Activated CD8-positive, alpha-beta T cell treated with anti-CD3 and anti-CD28 coated beads for 36 hours (primary cell): ENCODE results near the gene ACTN3. TPM values are rescaled to one million over a fixed set of nuclear protein-coding genes. Genes with fewer than 3 reads are reported as not detected.
"Not testable (repeated sequence)": the region's sequence is repeated elsewhere in the genome, so short reads cannot be mapped to it uniquely, and the experiment has no call there.

Experiments used
- ATAC-seq: fragments of 200-7000 bp; cut with Tn5 transposase; one replicate; pipeline ENCODE4 v1.10.0; 2021; ENCODE audit warnings: mild to moderate bottlenecking, moderate library complexity
- CTCF ChIA-PET: fragments of 350-600 bp; sonication (Branson Sonifier 250); formaldehyde crosslinking; loops from one replicate; lab custom pipeline; 2021; ENCODE audit warnings: antibody characterized with exemption; lab: Charles Lee
- POLR2A ChIA-PET: fragments of 350-600 bp; sonication (Branson Sonifier 250); formaldehyde crosslinking; loops from one replicate; lab custom pipeline; 2021; ENCODE audit warnings: antibody characterized with exemption; lab: Charles Lee
- DNase-seq: peaks from one replicate; pipeline ENCODE4 v3.0.0-alpha.2; 2020
- H3K27ac Mint-ChIP-seq: one replicate; pipeline ENCODE4 v1.8.0; 2021; ENCODE audit warnings: mild to moderate bottlenecking, mixed read lengths
- H3K27me3 Mint-ChIP-seq: one replicate; pipeline ENCODE4 v1.8.0; 2021; ENCODE audit warnings: mixed read lengths
- H3K36me3 Mint-ChIP-seq: one replicate; pipeline ENCODE4 v1.8.0; 2021; ENCODE audit warnings: low read depth, mixed read lengths
- H3K4me1 Mint-ChIP-seq: one replicate; pipeline ENCODE4 v1.8.0; 2021; ENCODE audit warnings: low read depth, mixed read lengths
- H3K4me3 Mint-ChIP-seq: one replicate; pipeline ENCODE4 v1.8.0; 2021; ENCODE audit warnings: mild to moderate bottlenecking, moderate library complexity, mixed read lengths
- H3K9me3 Mint-ChIP-seq: one replicate; pipeline ENCODE4 v1.8.0; 2021; ENCODE audit warnings: mixed read lengths
- intact Hi-C: fragments of 100-400 bp; cut with micrococcal nuclease; formaldehyde crosslinking; loops from one replicate; pipeline ENCODE4 v1.10.0; 2022
- total RNA-seq, 2 experiments: library from RNA; stranded (reverse); gene quantifications; one replicate each; pipeline ENCODE4 v1.2.3, GENCODE V29; 2021
- TF ChIP-seq, protein P1 (sequence below): fragments of 200-600 bp; IDR thresholded peaks from one replicate; pipeline ENCODE4 v1.8.0; 2022; ENCODE audit warnings: antibody characterized with exemption, mild to moderate bottlenecking

Gene ACTN3
- total RNA-seq, 2 experiments from 2014 or later = 0.14 TPM; not detected in 1

- intact Hi-C loops = no loop called here
- no peaks in the 10 kb centered on the region for H3K4me1 Mint-ChIP-seq
- ChIA-PET POLR2A (no interaction called here), CTCF (interaction anchor here (1.3 kb wide), 1 partner anchor 25 kb away, joined by 4 read pairs; no protein-coding TSS in a partner anchor)
- H3K27ac Mint-ChIP-seq = no peak overlapping the region
- ATAC-seq = no peak
- no peaks in the 10 kb centered on the region for H3K9me3 Mint-ChIP-seq
- TF ChIP-seq, protein P1, sequence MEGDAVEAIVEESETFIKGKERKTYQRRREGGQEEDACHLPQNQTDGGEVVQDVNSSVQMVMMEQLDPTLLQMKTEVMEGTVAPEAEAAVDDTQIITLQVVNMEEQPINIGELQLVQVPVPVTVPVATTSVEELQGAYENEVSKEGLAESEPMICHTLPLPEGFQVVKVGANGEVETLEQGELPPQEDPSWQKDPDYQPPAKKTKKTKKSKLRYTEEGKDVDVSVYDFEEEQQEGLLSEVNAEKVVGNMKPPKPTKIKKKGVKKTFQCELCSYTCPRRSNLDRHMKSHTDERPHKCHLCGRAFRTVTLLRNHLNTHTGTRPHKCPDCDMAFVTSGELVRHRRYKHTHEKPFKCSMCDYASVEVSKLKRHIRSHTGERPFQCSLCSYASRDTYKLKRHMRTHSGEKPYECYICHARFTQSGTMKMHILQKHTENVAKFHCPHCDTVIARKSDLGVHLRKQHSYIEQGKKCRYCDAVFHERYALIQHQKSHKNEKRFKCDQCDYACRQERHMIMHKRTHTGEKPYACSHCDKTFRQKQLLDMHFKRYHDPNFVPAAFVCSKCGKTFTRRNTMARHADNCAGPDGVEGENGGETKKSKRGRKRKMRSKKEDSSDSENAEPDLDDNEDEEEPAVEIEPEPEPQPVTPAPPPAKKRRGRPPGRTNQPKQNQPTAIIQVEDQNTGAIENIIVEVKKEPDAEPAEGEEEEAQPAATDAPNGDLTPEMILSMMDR = no peak
- DNase-seq = no peak
- H3K4me3 Mint-ChIP-seq = no peak overlapping the region
- H3K27me3 Mint-ChIP-seq = no peaks in the 10 kb centered on the region
- H3K36me3 Mint-ChIP-seq = peaks cover 3% of the 10 kb centered on the region
Measured at GRCh38 chr11:66604155-66604554, 57.5 kb downstream of the ACTN3 start.

DNA sequence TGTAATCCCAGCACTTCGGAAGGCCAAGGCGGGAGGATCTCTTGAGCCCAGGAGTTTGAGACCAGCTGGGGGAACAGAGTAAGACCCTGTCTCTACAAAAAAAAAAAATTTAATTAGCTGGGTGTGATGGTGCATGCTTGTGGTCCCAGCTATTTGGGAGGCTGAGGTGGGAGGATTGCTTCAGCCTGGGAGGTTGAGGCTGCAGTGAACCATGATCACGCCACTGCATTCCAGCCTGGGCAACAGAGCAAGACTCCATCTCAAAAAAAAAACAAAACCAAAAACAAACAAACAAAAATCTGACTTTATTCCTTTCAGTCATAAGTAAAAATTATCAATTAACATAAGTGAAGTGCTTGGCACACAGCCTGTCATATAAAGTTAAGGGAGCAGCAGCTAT lies 59.9 kb downstream of the ACTN3 start:
- DNase-seq, ATAC-seq, H3K27me3 Mint-ChIP-seq, intact Hi-C loops, H3K36me3 Mint-ChIP-seq, H3K27ac Mint-ChIP-seq, H3K4me3 Mint-ChIP-seq, H3K4me1 Mint-ChIP-seq, H3K9me3 Mint-ChIP-seq: not testable (repeated sequence)
- CTCF ChIA-PET = interaction anchor here (0.7 kb wide), 1 partner anchor 31 kb away, joined by 3 read pairs; no protein-coding TSS in a partner anchor
- POLR2A ChIA-PET = interaction anchor here (0.6 to 5.2 kb wide), 2 partner anchors 10 to 38 kb away, joined by 3 to 24 read pairs; partner anchors contain the start of gene RBM14

- intact Hi-C loops = no loop called here
- ATAC-seq (no peak), DNase-seq (no peak)
- peaks cover 5% of the 10 kb centered on the region for H3K4me1 Mint-ChIP-seq
- H3K9me3 Mint-ChIP-seq = no peaks in the 10 kb centered on the region
- H3K27ac Mint-ChIP-seq = no peak overlapping the region
- no peak overlapping the region for H3K4me3 Mint-ChIP-seq
- TF ChIP-seq, protein P1 = no peak
- peaks cover 2% of the 10 kb centered on the region for H3K36me3 Mint-ChIP-seq
- CTCF ChIA-PET = interaction anchor here (0.7 kb wide), 1 partner anchor 31 kb away, joined by 3 read pairs; no protein-coding TSS in a partner anchor
- POLR2A ChIA-PET = interaction anchor here (0.6 to 5.2 kb wide), 2 partner anchors 10 to 38 kb away, joined by 3 to 24 read pairs; partner anchors contain the start of gene RBM14
- H3K27me3 Mint-ChIP-seq = no peaks in the 10 kb centered on the region
Measured at GRCh38 chr11:66607126-66607834, 60.6 kb downstream of the ACTN3 start.

DNA sequence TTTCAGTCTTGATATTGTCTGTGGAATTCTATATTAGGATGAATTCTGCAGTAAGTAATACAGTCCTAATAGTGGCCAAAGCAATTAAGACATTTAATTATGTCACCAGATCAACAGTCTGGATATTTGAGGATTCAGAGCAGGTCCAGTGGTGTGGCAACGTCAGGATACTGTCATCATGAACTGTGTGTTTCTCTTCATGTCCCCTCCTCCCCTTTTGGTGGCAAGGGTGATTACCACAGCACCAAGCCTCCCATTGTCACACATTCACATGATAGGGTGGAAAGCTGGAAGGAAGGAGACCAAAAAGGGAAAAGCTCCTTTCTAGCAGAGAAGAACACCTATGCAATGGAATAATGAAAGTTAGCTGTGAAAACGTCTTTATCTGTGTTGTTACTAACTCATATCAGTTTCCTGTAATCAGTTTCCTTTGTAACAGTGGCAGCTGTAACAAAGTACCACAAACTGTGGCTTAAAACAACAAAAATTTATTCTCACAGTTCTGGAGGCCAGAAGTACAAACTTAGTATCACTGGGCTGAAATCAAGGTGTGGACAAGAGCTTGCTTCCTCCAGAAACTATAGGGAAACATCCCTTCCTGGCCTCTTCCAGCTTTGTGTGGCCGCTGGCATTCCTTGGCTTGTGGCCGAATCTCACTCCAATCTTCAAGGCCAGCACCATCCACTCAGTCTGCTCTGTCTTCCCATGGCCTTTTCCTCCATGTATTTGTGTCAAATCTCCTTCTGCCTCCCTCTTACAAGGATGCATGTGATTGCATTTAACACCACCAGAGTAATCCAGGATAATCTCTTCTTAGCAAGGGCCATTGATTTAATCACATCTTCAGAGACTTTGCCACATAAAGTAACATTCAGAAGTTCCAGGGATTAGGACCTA lies 63.3 kb downstream of the ACTN3 start:
- ChIA-PET CTCF (interaction anchor here (1.0 kb wide), 1 partner anchor 17 kb away, joined by 3 read pairs; the partner anchor contains the start of genes CCDC87 and CCS), POLR2A (interaction anchor here (0.9 to 5.2 kb wide), 2 partner anchors 7 to 14 kb away, joined by 4 to 24 read pairs; partner anchors contain the start of gene RBM14)
- peak; percentile 24 for ATAC-seq
- Mint-ChIP-seq H3K4me1 (peaks cover 5% of the 10 kb centered on the region), H3K9me3 (no peaks in the 10 kb centered on the region), H3K27me3 (no peaks in the 10 kb centered on the region), H3K4me3 (no peak overlapping the region), H3K36me3 (no peaks in the 10 kb centered on the region), H3K27ac (peak overlapping the region; percentile 1)
- no peak for DNase-seq
- intact Hi-C loops = no loop called here
- TF ChIP-seq, protein P1 = no peak

DNA sequence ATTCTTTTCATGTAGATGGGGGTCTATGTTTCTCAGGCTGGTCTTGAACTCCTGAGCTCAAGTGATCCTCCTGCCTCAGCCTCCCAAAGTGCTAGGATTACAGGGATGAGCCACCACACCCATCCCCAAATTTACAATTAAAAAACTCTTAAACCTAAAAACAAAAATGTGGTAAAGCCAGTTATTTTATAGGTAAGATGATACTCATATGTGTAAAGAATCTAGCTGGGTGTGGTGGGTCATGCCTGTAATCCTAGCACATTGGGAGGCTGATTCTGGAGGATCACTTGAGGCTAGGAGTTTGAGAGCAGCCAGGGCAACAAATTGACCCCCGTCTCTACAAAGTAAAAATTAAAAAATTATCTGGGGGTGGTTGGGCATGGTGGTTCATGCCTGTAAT lies 65.8 kb downstream of the ACTN3 start:
- CTCF ChIA-PET = no interaction called here
- ATAC-seq (no peak), DNase-seq (no peak)
- H3K4me1 Mint-ChIP-seq = peaks cover 10% of the 10 kb centered on the region
- H3K9me3 Mint-ChIP-seq = no peaks in the 10 kb centered on the region
- POLR2A ChIA-PET = interaction anchor here (0.7 to 1.8 kb wide), 5 partner anchors 11 to 33 kb away, joined by 3 to 8 read pairs (median 4); no protein-coding TSS in a partner anchor
- H3K27ac Mint-ChIP-seq = no peak overlapping the region
- TF ChIP-seq, protein P1 = no peak
- no peaks in the 10 kb centered on the region for H3K27me3 Mint-ChIP-seq
- intact Hi-C loops = no loop called here
- H3K4me3 Mint-ChIP-seq = no peak overlapping the region
- peaks cover 19% of the 10 kb centered on the region for H3K36me3 Mint-ChIP-seq
